LNCAP (cell line): Measurements from ENCODE around the gene PPIL4.
A peak's percentile ranks its signal among the peaks of the same experiment; 100 is the strongest.

ENCODE experiments used
- TF ChIP-seq, protein P1 (sequence below): fragments of 450-650 bp; IDR thresholded peaks from 2 replicates; pipeline ENCODE4 v1.5.1; 2017; ENCODE audit warnings: mild to moderate bottlenecking

The PPIL4 gene, protein sequence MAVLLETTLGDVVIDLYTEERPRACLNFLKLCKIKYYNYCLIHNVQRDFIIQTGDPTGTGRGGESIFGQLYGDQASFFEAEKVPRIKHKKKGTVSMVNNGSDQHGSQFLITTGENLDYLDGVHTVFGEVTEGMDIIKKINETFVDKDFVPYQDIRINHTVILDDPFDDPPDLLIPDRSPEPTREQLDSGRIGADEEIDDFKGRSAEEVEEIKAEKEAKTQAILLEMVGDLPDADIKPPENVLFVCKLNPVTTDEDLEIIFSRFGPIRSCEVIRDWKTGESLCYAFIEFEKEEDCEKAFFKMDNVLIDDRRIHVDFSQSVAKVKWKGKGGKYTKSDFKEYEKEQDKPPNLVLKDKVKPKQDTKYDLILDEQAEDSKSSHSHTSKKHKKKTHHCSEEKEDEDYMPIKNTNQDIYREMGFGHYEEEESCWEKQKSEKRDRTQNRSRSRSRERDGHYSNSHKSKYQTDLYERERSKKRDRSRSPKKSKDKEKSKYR

DNA sequence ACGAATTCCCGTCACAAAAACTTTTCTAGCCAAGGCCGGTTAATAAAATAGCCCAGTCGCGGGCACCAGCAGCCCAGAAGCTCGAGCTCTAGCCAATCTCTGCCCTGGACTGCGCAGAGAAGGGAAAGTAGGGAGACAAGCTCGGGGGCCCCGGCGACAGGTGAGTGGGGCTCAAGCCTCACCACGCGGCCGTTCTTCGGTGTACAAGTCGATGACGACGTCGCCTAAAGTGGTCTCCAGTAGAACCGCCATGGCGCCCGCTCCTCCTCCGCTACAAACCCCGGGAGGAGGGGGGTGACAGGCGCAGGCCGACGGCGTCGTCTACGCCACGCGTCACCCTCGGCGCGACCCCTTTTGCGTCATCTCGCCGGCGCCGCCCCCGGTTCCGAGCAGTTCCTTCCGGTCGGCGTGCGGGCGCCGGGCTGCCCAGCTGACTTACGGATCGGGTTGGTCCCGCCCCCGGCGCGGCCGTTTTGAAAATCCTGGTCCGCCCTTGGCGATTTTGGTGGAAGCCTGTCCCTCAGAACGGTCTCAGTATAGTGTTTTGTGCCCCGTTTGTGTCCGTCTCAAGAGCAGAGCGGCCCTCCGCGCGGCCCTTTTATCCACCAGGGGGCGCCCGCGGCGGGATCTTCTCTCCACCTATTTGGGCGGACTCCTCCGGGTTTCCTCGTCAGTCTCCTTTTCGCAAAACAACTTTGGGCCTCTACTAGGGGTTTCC lies at the start of gene PPIL4:
PPIL4 (minus strand) TSS at position 290 of the 718 bp plus-strand sequence; CDS start at position 252, 38 bp downstream.
- TF ChIP-seq, protein P1, sequence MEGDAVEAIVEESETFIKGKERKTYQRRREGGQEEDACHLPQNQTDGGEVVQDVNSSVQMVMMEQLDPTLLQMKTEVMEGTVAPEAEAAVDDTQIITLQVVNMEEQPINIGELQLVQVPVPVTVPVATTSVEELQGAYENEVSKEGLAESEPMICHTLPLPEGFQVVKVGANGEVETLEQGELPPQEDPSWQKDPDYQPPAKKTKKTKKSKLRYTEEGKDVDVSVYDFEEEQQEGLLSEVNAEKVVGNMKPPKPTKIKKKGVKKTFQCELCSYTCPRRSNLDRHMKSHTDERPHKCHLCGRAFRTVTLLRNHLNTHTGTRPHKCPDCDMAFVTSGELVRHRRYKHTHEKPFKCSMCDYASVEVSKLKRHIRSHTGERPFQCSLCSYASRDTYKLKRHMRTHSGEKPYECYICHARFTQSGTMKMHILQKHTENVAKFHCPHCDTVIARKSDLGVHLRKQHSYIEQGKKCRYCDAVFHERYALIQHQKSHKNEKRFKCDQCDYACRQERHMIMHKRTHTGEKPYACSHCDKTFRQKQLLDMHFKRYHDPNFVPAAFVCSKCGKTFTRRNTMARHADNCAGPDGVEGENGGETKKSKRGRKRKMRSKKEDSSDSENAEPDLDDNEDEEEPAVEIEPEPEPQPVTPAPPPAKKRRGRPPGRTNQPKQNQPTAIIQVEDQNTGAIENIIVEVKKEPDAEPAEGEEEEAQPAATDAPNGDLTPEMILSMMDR: peak; percentile 87

DNA sequence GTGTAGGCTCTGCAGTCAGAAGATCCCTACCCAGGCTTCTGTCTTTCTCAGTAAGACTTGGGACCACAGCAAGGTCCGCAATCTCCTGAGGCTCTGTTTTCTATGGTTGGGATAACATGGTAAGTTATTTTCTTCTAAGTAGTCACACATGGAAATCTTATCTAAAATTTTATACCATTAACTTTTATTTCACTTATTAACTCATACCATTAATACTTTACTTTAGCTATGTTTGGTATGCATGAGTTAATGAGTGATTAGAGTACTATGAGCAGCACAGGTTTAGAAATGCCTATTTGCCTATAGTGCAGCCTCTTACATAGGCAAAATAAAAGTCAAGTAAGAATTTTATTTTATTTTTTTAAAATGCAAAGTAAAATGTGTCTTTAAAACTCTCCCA lies 47.6 kb upstream of the PPIL4 start:
- TF ChIP-seq, protein P1: no peak

DNA sequence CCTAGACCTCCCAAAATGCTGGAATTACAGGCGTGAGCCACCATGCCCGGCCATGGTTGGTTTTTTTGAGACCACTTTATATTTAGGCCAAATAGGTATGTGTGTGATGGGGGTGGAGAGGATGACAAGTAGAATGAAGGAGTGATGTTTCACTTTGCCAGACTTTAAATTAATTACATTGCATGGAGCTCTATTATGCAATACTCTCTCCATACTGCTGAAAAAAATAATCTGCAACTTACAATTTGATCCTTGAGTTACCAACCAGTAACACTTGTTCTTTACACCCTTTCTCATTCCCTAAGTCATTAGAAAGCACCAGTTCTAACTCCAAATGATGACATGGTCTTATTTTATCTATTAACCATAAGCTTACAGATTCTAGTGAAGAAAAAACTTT lies 47.1 kb upstream of the PPIL4 start:
- TF ChIP-seq, protein P1: no peak

- TF ChIP-seq, protein P1: no peak
These were observed 40.3 kb upstream of the PPIL4 start for GRCh38 chr6:149586149-149586548.

GRCh38 chr6:149581349-149581748 lies 35.5 kb upstream of the PPIL4 start:
- TF ChIP-seq, protein P1: no peak

- TF ChIP-seq, protein P1: no peak
These were observed 35.0 kb upstream of the PPIL4 start for GRCh38 chr6:149580880-149581279.

DNA sequence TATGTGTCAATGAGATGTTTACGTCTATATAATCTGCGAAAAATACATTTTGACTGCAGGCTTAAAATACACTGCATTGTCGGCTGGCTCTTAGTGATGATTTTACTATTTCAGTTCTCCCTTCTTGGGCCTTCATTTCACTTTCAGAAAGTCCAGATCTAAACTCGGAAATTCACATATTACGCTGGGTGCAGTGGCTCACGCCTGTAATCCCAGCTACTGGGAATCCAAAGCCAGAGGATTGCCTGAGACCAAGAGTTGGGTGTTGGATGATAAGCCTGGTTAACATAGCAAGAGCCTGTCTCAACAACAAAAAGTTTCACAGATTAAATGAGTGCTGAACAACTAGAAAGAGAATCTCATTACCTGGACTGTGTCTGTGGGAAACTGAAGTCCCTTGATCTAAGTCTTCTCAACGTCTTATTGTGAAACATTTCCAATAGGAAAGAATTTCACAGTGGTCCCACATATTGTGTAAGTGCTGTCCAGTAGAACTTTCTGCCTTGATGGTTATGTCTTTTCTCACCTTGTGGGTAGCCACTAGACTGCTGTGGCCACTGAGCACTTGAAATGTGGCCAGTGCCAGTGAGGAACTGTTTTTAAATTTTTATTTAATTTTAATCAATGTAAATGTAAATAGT lies 22.2 kb upstream of the PPIL4 start:
- TF ChIP-seq, protein P1: no peak
